Neural crest cell (in vitro differentiated cells): ENCODE data around the gene C11orf86. TPM values are rescaled to one million over a fixed set of nuclear protein-coding genes. Genes with fewer than 3 reads are reported as not detected.

ENCODE experiments used
- DNase-seq: peaks from one replicate; pipeline ENCODE4 v3.0.0; 2021; ENCODE audit warnings: low read depth, mixed read lengths, low spot score
- H3K27ac Mint-ChIP-seq: one replicate; pipeline ENCODE4 v1.8.0; 2021; ENCODE audit warnings: mild to moderate bottlenecking, mixed read lengths; ENCODE audit not compliant: unreplicated experiment
- H3K27me3 Mint-ChIP-seq: 2 replicates; pipeline ENCODE4 v1.8.0; 2021; ENCODE audit warnings: low read depth, mild to moderate bottlenecking, mixed read lengths
- H3K36me3 Mint-ChIP-seq: 2 replicates; pipeline ENCODE4 v1.8.0; 2021; ENCODE audit warnings: low read depth, mild to moderate bottlenecking, mixed read lengths
- H3K4me1 Mint-ChIP-seq: 2 replicates; pipeline ENCODE4 v1.8.0; 2021; ENCODE audit warnings: mixed read lengths
- H3K4me3 Mint-ChIP-seq: one replicate; pipeline ENCODE4 v1.8.0; 2021; ENCODE audit warnings: mild to moderate bottlenecking, mixed read lengths
- H3K9me3 Mint-ChIP-seq: 2 replicates; pipeline ENCODE4 v1.8.0; 2021; ENCODE audit warnings: mixed read lengths
- CTCF ChIP-seq: fragments of 200-600 bp; sonication (generic); conservative IDR thresholded peaks from 2 replicates; pipeline ENCODE4 v1.5.0; 2021; ENCODE audit warnings: antibody characterized with exemption, mild to moderate bottlenecking
- total RNA-seq: library from RNA; stranded (reverse); gene quantifications from 2 replicates; pipeline ENCODE4 v1.2.1, GENCODE V29; 2021

C11orf86 gene
- total RNA-seq, 1 donor from 2014 or later: not detected

GRCh38 chr11:66951927-66952337 lies 23.2 kb upstream of the C11orf86 start:
- Mint-ChIP-seq H3K9me3 (no peaks in the 10 kb centered on the region), H3K36me3 (no peaks in the 10 kb centered on the region), H3K4me3 (peak overlapping the region; percentile 23), H3K27me3 (no peaks in the 10 kb centered on the region), H3K27ac (no peak overlapping the region), H3K4me1 (peaks cover 10% of the 10 kb centered on the region)
- no peak for DNase-seq
- no peak for TF ChIP-seq CTCF

GRCh38 chr11:66953081-66953833 lies 21.8 kb upstream of the C11orf86 start:
- H3K4me3 Mint-ChIP-seq: no peak overlapping the region
- no peaks in the 10 kb centered on the region for H3K9me3 Mint-ChIP-seq
- H3K4me1 Mint-ChIP-seq: peaks cover 18% of the 10 kb centered on the region
- H3K36me3 Mint-ChIP-seq: no peaks in the 10 kb centered on the region
- H3K27me3 Mint-ChIP-seq: no peaks in the 10 kb centered on the region
- H3K27ac Mint-ChIP-seq: no peak overlapping the region
- DNase-seq: no peak
- TF ChIP-seq CTCF: no peak

GRCh38 chr11:66956689-66957290 lies 18.3 kb upstream of the C11orf86 start:
- H3K4me3 Mint-ChIP-seq: peak overlapping the region; percentile 84
- H3K27ac Mint-ChIP-seq: peak overlapping the region; percentile 2
- DNase-seq: no peak
- peaks cover 25% of the 10 kb centered on the region for H3K4me1 Mint-ChIP-seq
- no peaks in the 10 kb centered on the region for H3K36me3 Mint-ChIP-seq
- TF ChIP-seq CTCF: no peak
- H3K9me3 Mint-ChIP-seq: no peaks in the 10 kb centered on the region
- peaks cover 7% of the 10 kb centered on the region for H3K27me3 Mint-ChIP-seq

GRCh38 chr11:66957971-66958231 lies 17.2 kb upstream of the C11orf86 start:
- no peaks in the 10 kb centered on the region for H3K9me3 Mint-ChIP-seq
- no peak for DNase-seq
- peak overlapping the region; percentile 93 for H3K4me3 Mint-ChIP-seq

GRCh38 chr11:66958232-66958955 lies 16.7 kb upstream of the C11orf86 start, which contains the start of gene PC:
Gene PC (minus strand): TSS chr11:66958383. CDS start chr11:66872159, 86,224 bp downstream.
- Mint-ChIP-seq H3K27me3 (peaks cover 7% of the 10 kb centered on the region), H3K36me3 (no peaks in the 10 kb centered on the region), H3K27ac (peak within 1 kb of the TSS; percentile 86), H3K9me3 (no peaks in the 10 kb centered on the region), H3K4me1 (peaks cover 25% of the 10 kb centered on the region), H3K4me3 (peak within 1 kb of the TSS; percentile 93)
- peak; percentile 97 for DNase-seq
- TF ChIP-seq CTCF: no peak

More at GRCh38 chr11:66957971-66958231, 17.2 kb upstream of the C11orf86 start:
- peaks cover 25% of the 10 kb centered on the region for H3K4me1 Mint-ChIP-seq
- no peak overlapping the region for H3K27ac Mint-ChIP-seq
- H3K36me3 Mint-ChIP-seq: no peaks in the 10 kb centered on the region
- no peak for TF ChIP-seq CTCF
- peaks cover 7% of the 10 kb centered on the region for H3K27me3 Mint-ChIP-seq
